Esophagus squamous epithelium (tissue), 5 donors: Measurements from ENCODE around the gene IGSF9B. TPM values are rescaled to one million over a fixed set of nuclear protein-coding genes. Genes with fewer than 3 reads are reported as not detected.

ENCODE experiments used
- DNase-seq: peaks from one replicate; lab custom pipeline; 2025; lab: John Stamatoyannopoulos, UW
- H3K27ac ChIP-seq, 4 donors: fragments of 200-600 bp; sonication (generic); one replicate each; pipeline ENCODE4 v1.5.1; 2016 to 2019; ENCODE audit warnings: mild to moderate bottlenecking in 1 of 4
- H3K27me3 ChIP-seq, 4 donors: fragments of 200-600 bp; sonication (generic); 1 replicate in 3 of 4; 2 replicates in 1 of 4; pipeline versions ENCODE4 v1.5.1 to v1.6.0; 2017 to 2021; ENCODE audit warnings: antibody characterized with exemption in 1 of 4
- H3K36me3 ChIP-seq, 3 donors: fragments of 200-600 bp; sonication (generic); one replicate each; pipeline ENCODE4 v1.5.1; 2016 to 2019
- H3K4me1 ChIP-seq, 3 donors: fragments of 200-600 bp; sonication (generic); one replicate each; pipeline ENCODE4 v1.5.1; 2017 to 2019
- H3K4me3 ChIP-seq, 4 donors: fragments of 200-600 bp; sonication (generic); 1 replicate in 3 of 4; 2 replicates in 1 of 4; pipeline ENCODE4 v1.5.1; 2016 to 2019; ENCODE audit warnings: mild to moderate bottlenecking in 2 of 4, moderate library complexity in 1 of 4
- H3K9me3 ChIP-seq, 3 donors: fragments of 200-600 bp; sonication (generic); one replicate each; pipeline ENCODE4 v1.5.1; 2016 to 2019
- POLR2A ChIP-seq, 4 donors: fragments of 450-650 bp; IDR thresholded peaks; one replicate each; pipeline ENCODE4 v1.6.1; 2017; ENCODE audit warnings: antibody characterized with exemption in 4 of 4, mild to moderate bottlenecking in 4 of 4, moderate library complexity in 3 of 4
- WGBS, 2 donors: methylation state at CpG; one replicate each; pipeline ENCODE4 v1.1.5; 2018; 5-methylcytosine and 5-hydroxymethylcytosine counted together
- intact Hi-C: fragments of 100-400 bp; cut with DNase I; formaldehyde crosslinking; loops from one replicate; pipeline ENCODE4 v1.15.0; 2022
- total RNA-seq, 4 donors: library from RNA; depleted of rRNA; stranded (reverse); fragments of >200 nt; gene quantifications; one replicate each; pipeline ENCODE4 v1.1.0, GENCODE V29; 2016
- TF ChIP-seq, protein P1 (sequence below), 6 experiments: fragments of 450-650 bp in 4 of 6; fragments of 200-600 bp in 2 of 6; sonication (generic) in 2 of 6; IDR thresholded peaks; one replicate each; pipeline ENCODE4 v1.5.1; 2016 to 2019; ENCODE audit warnings: antibody characterized with exemption in 6 of 6, mild to moderate bottlenecking in 4 of 6, moderate library complexity in 4 of 6
- donor health status: DM: yes; HTN: yes; CAD: no.

The IGSF9B gene
- total RNA-seq, 4 donors from 2014 or later, result 1.1 to 4.8 (median 1.8) TPM

DNA sequence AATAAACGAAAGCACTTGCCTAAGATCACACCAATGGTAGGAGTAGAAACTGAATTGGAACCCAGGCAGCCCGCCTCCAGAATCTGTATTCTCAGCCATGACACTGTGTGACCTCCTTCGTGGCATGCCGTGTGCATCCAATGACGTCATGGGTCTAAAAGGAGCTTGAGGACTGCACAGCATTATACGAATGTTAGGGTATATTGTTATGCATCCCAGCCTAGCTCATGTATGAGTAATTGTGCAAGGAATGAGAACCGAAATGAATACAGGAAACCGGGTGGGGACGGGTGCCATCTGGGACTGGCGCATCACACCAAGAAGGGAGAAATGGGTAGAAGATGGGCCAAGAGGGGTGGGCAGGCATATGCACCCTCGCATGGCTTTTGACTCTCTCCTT lies 12.3 kb upstream of the IGSF9B start:
- Histone ChIP-seq H3K27me3 (peaks cover 0 to 56% (median 0%) of the 10 kb centered on the region in 4 donors), H3K4me3 (no peak overlapping the region), H3K27ac (no peak overlapping the region), H3K36me3 (no peaks in the 10 kb centered on the region), H3K4me1 (peaks cover 0 to 27% (median 7%) of the 10 kb centered on the region in 3 donors), H3K9me3 (no peaks in the 10 kb centered on the region)
- intact Hi-C loops, result no loop called here
- WGBS, 2 donors, result 62 to 75% methylated on average over 11 of the region's 11 CpGs
- DNase-seq, result no peak
- TF ChIP-seq, protein P1, sequence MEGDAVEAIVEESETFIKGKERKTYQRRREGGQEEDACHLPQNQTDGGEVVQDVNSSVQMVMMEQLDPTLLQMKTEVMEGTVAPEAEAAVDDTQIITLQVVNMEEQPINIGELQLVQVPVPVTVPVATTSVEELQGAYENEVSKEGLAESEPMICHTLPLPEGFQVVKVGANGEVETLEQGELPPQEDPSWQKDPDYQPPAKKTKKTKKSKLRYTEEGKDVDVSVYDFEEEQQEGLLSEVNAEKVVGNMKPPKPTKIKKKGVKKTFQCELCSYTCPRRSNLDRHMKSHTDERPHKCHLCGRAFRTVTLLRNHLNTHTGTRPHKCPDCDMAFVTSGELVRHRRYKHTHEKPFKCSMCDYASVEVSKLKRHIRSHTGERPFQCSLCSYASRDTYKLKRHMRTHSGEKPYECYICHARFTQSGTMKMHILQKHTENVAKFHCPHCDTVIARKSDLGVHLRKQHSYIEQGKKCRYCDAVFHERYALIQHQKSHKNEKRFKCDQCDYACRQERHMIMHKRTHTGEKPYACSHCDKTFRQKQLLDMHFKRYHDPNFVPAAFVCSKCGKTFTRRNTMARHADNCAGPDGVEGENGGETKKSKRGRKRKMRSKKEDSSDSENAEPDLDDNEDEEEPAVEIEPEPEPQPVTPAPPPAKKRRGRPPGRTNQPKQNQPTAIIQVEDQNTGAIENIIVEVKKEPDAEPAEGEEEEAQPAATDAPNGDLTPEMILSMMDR (IDR thresholded peaks at IDR 0.05), result no peak
- no peak for TF ChIP-seq POLR2A (IDR thresholded peaks at IDR 0.05)

DNA sequence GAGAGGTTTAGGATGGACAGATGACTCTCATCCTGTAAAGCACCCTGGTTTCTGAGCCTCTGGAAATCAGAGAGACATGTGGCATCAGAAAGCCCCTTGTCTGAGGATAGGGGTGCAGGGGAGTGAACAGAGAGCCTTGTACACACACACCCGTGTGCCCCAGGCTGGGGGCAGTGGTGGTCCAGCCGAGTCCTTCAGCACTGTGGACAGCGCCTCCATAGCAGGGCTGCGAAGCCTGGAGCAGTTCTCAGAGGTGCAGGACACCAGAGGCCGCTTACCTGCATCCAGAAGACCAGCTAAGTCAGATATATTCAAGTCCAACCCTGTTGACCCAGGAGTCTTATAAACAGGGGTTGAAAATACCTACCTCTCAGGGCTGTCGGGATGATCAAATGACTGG lies 11.5 kb upstream of the IGSF9B start:
- Histone ChIP-seq H3K27me3 (peaks cover 0 to 53% (median 0%) of the 10 kb centered on the region in 4 donors), H3K27ac (no peak overlapping the region), H3K4me1 (peaks cover 0 to 27% (median 7%) of the 10 kb centered on the region in 3 donors), H3K36me3 (no peaks in the 10 kb centered on the region), H3K4me3 (no peak overlapping the region), H3K9me3 (no peaks in the 10 kb centered on the region)
- WGBS, 2 donors, result 40 to 60% methylated on average over 1 to 4 of the region's 6 CpGs
- DNase-seq, result no peak
- TF ChIP-seq POLR2A (IDR thresholded peaks at IDR 0.05), result no peak
- TF ChIP-seq, protein P1 (IDR thresholded peaks at IDR 0.05), result no peak
- intact Hi-C loops, result no loop called here

DNA sequence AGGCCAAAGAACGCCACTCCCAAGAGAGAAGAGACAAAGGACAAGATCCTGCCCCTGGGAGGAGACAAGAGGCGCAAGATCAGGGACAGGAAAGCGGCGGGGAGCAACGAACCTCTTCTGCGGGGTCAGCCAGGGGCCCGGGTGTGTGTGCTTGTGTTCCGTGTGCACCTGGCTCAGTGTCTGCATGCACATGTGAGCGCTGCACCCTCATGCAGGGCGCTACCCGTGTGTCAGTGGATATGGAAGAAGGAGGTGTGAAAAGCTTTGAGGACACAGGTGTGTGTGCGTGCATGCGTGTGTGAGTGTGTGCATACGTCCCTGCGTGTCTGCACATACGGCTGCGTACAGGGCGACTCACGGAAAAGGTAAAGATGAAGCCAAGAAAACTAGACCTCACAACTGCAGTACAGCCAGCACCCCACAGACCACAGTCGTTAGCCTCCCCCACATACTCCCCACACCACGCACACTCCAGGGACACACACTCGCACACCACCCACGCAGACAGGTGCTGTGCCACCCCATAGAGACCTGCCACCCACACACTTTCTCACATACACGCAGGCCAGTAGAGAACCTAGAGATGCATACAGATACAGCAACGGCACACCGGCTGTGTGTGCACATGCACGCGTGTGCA lies 11.0 kb upstream of the IGSF9B start:
- WGBS, 2 donors, result 76 to 81% methylated on average over 25 to 28 of the region's 28 CpGs
- TF ChIP-seq, protein P1 (IDR thresholded peaks at IDR 0.05), result no peak
- TF ChIP-seq POLR2A (IDR thresholded peaks at IDR 0.05), result no peak
- DNase-seq, result no peak
- intact Hi-C loops, result no loop called here
- Histone ChIP-seq H3K27ac (no peak overlapping the region), H3K36me3 (no peaks in the 10 kb centered on the region), H3K4me3 (peak overlapping the region in 1 of 4 donors; percentile 13), H3K9me3 (no peaks in the 10 kb centered on the region), H3K4me1 (peaks cover 0 to 27% (median 7%) of the 10 kb centered on the region in 3 donors), H3K27me3 (peaks cover 0 to 49% (median 0%) of the 10 kb centered on the region in 4 donors)

- intact Hi-C loops, result no loop called here
- 45 to 75% methylated on average over 18 of the region's 43 CpGs for WGBS, 2 donors
- no peak for DNase-seq
- H3K27ac ChIP-seq, result no peak overlapping the region
- H3K9me3 ChIP-seq, result no peaks in the 10 kb centered on the region
- H3K27me3 ChIP-seq, result peaks cover 0 to 49% (median 0%) of the 10 kb centered on the region in 4 donors
- peaks cover 0 to 27% (median 7%) of the 10 kb centered on the region in 3 donors for H3K4me1 ChIP-seq
- H3K36me3 ChIP-seq, result no peaks in the 10 kb centered on the region
- TF ChIP-seq, protein P1 (IDR thresholded peaks at IDR 0.05), result peak in 4 of 6 experiments; percentile 8 to 46 (median 33)
- no peak for TF ChIP-seq POLR2A (IDR thresholded peaks at IDR 0.05)
- H3K4me3 ChIP-seq, result peak overlapping the region in 1 of 4 donors; percentile 13
Observed at GRCh38 chr11:133966921-133967598, 10.3 kb upstream of the IGSF9B start.

DNA sequence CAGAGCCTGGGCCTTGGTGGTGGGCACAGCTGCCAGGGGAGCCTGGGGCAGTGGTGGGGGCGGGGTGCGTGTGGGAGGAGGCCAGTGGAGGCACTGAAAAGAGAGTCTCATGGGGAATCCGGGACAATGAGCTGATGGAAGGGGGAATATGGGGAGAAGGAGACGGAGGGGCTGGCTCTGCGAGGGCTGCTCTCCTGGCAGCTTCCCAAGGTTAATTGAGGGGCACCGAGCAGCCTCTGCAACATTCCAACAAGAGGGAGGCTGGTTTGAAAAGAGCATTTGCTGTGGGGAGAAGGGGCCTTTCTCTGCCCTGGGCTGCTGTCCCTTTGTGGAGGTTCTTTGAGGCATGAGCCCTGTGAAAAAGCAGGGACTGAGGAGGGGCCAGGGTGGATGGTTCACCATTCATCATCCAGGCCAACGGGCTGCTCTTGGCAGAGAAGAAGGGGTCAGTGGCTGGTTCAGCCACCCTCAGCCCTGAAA lies 9.4 kb upstream of the IGSF9B start:
- DNase-seq, result no peak
- Histone ChIP-seq H3K27me3 (peaks cover 0 to 47% (median 0%) of the 10 kb centered on the region in 4 donors), H3K4me1 (peaks cover 0 to 27% (median 7%) of the 10 kb centered on the region in 3 donors), H3K27ac (peak overlapping the region in 3 of 4 donors; percentile 34 to 44 (median 44)), H3K36me3 (no peaks in the 10 kb centered on the region), H3K4me3 (no peak overlapping the region), H3K9me3 (no peaks in the 10 kb centered on the region)
- intact Hi-C loops, result no loop called here
- WGBS, 2 donors, result 48 to 63% methylated on average over 6 to 7 of the region's 7 CpGs
- TF ChIP-seq POLR2A (IDR thresholded peaks at IDR 0.05), result no peak
- TF ChIP-seq, protein P1 (IDR thresholded peaks at IDR 0.05), result no peak
